ENCODE data around the gene RAI1. TPM values are rescaled to one million over a fixed set of nuclear protein-coding genes. Genes with fewer than 3 reads are reported as not detected.

Gene RAI1
- total and polyA plus RNA-seq, 10 of the 15 experiments (the other 5 are each of a cell fraction or from before 2014, with no cell fraction given): 0.66 to 37.7 (median 6.0) TPM

GRCh38 chr17:17749921-17750320, 68.7 kb downstream of the RAI1 start:
- Histone ChIP-seq H3K79me2 (ENCODE audit: control insufficient read depth, insufficient read depth, low read length) (peaks cover 37% of the 10 kb centered on the region), H3K4me2 (ENCODE audit: control insufficient read depth, insufficient read depth) (peak overlapping the region; percentile 56), H4K20me1 (ENCODE audit: control insufficient read depth, insufficient read depth) (no peaks in the 10 kb centered on the region), H3K9me3 (replicated peaks; ENCODE audit: control insufficient read depth, insufficient read depth, low read length) (no peaks in the 10 kb centered on the region; the same call in 2 of the 3 replicates), H2AFZ (ENCODE audit: control insufficient read depth, low read depth, low read length) (no peak overlapping the region; the same call in 1 of the 2 replicates), H3K9ac (ENCODE audit: control insufficient read depth, insufficient read depth, low read length) (no peak overlapping the region), H3K4me1 (ENCODE audit: control insufficient read depth, insufficient read depth, low read length) (peaks cover 48% of the 10 kb centered on the region), H3K27me3 (replicated peaks in 1 of 2; ENCODE audit: control insufficient read depth in 2 of 2, insufficient read depth in 2 of 2, low read length in 1 of 2) (no peaks in the 10 kb centered on the region), H3K27ac (ENCODE audit: control insufficient read depth, insufficient read depth) (peak overlapping the region; percentile 55), H3K4me3 (peak overlapping the region; percentile 43; the same call in 1 of the 2 replicates), H3K36me3 (ENCODE audit: control insufficient read depth in 2 of 2, insufficient read depth in 2 of 2, low read length in 1 of 2) (peaks cover 0 to 2% of the 10 kb centered on the region in 2 experiments; a peak in 2 of 4 replicates)
- ChIA-PET RAD21 (ENCODE audit: unreplicated experiment) (interaction anchor here (0.8 to 2.1 kb wide), 2 partner anchors 15 to 86 kb away, joined by 3 to 5 read pairs; partner anchors contain the start of gene SREBF1), SMC1A (ENCODE audit: uncharacterized antibody, unreplicated experiment) (interaction anchor here (0.9 to 1.7 kb wide), 5 partner anchors 11 to 70 kb away, joined by 3 to 6 read pairs (median 4); no protein-coding TSS in a partner anchor), POLR2A (interaction anchor here (0.6 to 1.9 kb wide), 7 partner anchors 15 to 100 kb away, joined by 3 to 9 read pairs (median 4); partner anchors contain the start of gene SREBF1), CTCF (interaction anchor here (0.8 to 2.0 kb wide), 9 partner anchors 13 to 284 kb away, joined by 3 to 7 read pairs (median 4); no protein-coding TSS in a partner anchor)
- no TSS peak for BruUV-seq (replicated peaks)
- peak; percentile 55 for ATAC-seq
- FAIRE-seq: peak; percentile 75
- 13% methylated on average over 6 of the region's 6 CpGs for WGBS (ENCODE audit: insufficient coverage, insufficient replicate concordance, low lambda C conversion rate, missing lambda C conversion rate)
- peak; percentile 51 for DNase-seq (ENCODE audit: low read depth, low spot score)
- in situ Hi-C loops (cut with MboI): no loop called here
- intact Hi-C loops (cut with micrococcal nuclease; ENCODE audit: unreplicated experiment): loop anchor here (1.0 kb wide), 1 partner anchor 69 kb away; the partner anchor contains the start of gene RAI1
- TF ChIP-seq ASH2L (IDR thresholded peaks at IDR 0.05; ENCODE audit: borderline replicate concordance, low read depth) (no peak), IRF3 (IDR thresholded peaks at IDR 0.05) (peak; percentile 41; the same call in 1 of the 2 replicates), FOXM1 (IDR thresholded peaks at IDR 0.05; ENCODE audit: low read depth, low read length) (no peak), USF1 (IDR thresholded peaks at IDR 0.05; ENCODE audit: borderline replicate concordance, extremely low read length, insufficient read depth, low read depth, low read length) (peak; percentile 95), GATAD2B (conservative IDR thresholded peaks at IDR 0.05; ENCODE audit: low read depth) (no peak), CUX1 (IDR thresholded peaks at IDR 0.05; ENCODE audit: insufficient replicate concordance, low read depth, low read length) (no peak), KDM1A (IDR thresholded peaks at IDR 0.05; ENCODE audit: borderline replicate concordance) (no peak), SIX5 (IDR thresholded peaks at IDR 0.05; ENCODE audit: low read depth, low read length, severe bottlenecking) (peak; percentile 87), NFYA (IDR thresholded peaks at IDR 0.05; ENCODE audit: borderline replicate concordance, low read depth, low read length) (peak; percentile 61; the same call in 1 of the 2 replicates), GABPA (IDR thresholded peaks at IDR 0.05; ENCODE audit: low read depth) (no peak), NKRF (conservative IDR thresholded peaks at IDR 0.05) (no peak), RAD21 (IDR thresholded peaks at IDR 0.05; ENCODE audit: insufficient read depth, low read depth, low read length) (no peak)
